ENCODE data around the gene OGDH.

The OGDH gene

GRCh38 chr7:44618753-44619152, 12.3 kb downstream of the OGDH start:
- no peak for DNase-seq

DNA sequence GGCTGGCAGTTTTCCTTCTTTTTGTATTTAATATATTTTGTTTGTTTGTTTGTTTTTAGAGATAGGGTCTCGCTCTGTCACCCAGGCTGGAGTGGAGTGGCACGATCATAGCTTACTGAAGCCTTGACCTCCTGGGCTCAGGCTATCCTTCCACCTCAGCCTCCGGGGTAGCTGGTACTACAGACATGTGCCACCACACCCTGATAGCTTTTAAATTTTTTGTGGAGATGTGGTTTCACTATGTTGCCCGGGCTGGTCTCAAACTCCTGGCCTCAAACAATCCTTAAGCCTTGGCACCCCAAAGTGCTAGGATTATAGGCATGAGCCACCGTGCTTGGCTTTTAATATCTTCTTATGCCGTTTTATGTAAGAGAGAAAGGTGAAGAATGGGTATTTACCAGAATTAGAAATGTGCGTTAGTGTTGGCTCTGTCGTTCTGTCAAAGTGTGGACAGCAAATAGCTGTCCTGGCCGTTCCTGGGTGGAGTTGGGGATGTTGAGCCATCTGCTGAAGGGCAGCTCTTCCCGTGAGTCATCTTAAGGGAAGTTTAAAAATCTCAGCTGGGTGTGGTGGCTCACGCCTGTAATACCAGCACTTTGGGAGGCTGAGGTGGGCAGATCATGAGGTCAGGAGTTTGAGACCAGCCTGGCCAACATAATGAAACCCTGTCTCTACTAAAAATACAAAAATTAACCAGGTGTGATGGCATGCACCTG, 14.8 kb downstream of the OGDH start:
- DNase-seq = no peak

- DNase-seq = no peak
Observed at GRCh38 chr7:44621750-44622103, 15.3 kb downstream of the OGDH start.

DNA sequence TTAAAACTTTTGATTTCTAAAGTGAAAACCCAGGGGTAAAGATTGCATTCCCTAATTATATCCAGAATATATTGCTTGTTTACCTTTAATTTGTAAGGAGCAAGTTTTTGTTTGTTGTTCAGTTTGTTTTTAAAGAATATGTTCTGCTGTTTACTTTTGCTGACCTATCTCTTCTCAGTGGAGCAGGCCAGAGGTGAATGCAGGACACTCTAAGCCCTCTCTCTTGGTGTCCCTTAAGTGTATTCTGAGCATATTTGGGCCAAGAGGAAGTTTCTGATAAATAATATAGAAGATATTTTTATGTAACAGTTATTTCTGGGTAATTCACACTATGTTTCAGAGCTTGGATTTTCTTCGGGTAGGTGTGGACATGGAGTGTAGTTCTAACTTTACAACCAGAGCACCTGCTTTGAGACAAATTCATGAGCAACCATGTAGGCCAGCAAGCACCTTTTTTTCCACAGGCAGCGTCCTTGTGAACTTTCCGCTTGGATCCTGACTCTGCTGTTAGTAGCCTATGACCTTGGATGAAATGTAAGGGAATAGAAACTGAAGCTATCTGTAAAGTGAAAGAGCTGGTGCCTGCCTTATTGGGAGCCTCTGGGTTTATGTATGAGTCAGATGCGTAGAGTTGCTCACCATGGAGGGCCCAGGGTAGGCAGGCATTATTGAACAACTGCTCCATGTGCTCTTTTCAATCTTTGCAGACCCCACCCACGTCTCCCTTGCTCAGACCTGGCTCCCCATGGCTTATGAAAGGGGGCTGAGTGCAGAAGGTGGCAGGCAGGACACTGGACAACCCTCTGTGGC, 16.1 kb downstream of the OGDH start:
- DNase-seq = peak; percentile 48

- no peak for DNase-seq
Observed at GRCh38 chr7:44624318-44624717, 17.9 kb downstream of the OGDH start.

- DNase-seq = no peak
Observed at GRCh38 chr7:44625526-44626471, 19.4 kb downstream of the OGDH start.

- no peak for DNase-seq
Observed at GRCh38 chr7:44626620-44627019, 20.2 kb downstream of the OGDH start.

- DNase-seq = no peak
Observed at GRCh38 chr7:44629829-44630522, 23.5 kb downstream of the OGDH start.

DNA sequence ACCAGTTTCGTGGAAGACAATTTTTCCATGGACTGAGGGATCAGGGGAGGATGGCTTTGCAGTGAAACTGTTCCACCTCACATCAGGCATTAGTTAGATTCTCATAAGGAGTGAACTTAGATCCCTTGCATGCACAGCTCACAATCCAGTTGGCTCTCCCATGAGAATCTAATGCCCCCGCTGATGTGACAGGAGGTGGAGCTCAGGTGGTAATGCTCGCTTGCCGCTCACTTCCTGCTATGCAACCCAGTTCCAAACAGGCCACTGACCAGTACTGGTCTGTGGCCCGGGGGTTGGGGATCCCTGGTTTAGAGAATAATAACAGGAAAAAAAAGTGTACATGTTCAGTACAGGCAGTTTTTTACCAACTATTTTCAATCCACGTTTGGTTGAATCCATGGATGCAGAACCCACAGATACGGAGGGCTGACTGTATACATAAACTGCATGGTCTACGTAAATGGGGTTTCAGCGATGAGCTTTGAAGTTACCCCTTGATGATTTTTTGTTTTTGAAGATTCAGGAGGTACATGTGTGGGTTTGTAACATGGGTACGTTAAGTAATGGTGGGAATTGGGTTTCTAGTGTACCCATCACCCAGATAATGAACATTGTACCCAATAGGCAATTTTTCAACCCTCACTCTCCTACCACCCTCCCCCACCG, 24.5 kb downstream of the OGDH start:
- no peak for DNase-seq

- no peak for DNase-seq
Observed at GRCh38 chr7:44631458-44632115, 25.2 kb downstream of the OGDH start.

DNA sequence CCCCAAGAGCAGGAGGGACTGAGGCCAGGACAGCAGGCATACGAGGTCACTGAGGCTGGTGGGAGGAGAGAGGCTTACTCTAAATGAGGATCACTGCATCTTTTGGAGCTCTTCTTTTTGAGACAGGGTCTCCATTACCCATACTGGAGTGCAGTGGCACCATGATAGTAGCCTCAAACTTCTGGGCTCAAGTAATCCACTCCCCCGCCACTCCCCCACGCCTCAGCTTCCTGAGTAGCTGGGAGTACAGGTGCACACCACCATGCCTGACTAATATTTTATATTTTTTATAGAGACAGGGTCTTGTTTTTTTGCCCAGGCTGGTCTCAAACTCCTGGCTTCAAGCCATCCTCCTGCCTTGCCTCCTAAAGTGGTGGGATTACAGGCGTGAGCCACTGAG, 25.8 kb downstream of the OGDH start:
- DNase-seq = no peak

- peak; percentile 52 for DNase-seq
Observed at GRCh38 chr7:44633254-44634186, 27.1 kb downstream of the OGDH start.

DNA sequence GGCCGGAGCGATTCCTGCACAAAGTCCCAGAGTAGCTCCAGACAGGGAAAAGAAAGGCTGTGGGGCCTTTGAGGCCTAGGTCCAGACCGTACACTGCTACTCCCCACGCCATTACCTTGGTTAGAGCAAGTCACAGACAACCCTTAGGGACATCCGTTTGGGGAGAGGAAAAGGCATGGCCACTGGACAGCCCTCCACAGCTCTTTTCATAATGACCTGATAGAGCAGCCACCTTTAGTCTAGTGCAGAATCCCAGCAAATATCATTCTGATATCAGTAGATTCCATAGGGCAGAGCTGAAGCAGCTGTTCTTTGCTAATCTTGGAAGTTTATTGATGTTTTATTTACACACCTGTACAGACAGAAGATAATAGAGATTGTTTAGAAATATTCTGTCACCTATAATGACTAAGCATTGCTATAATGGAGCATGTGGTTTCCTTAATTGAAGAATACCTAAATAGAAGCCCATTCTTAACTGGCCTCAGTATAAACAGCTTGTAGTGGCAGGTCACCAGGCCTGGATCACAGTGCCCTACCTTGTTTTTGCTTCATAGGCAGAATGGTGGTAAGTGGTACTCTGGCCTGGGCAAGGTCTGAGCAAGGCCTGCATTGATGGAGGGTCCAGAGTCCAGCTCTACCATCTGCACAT, 27.9 kb downstream of the OGDH start:
- DNase-seq = no peak

GRCh38 chr7:44634839-44635591, 28.6 kb downstream of the OGDH start:
- DNase-seq = no peak

- DNase-seq = no peak
Observed at GRCh38 chr7:44636041-44636584, 29.7 kb downstream of the OGDH start.

GRCh38 chr7:44636926-44637325, 30.5 kb downstream of the OGDH start:
- no peak for DNase-seq

DNA sequence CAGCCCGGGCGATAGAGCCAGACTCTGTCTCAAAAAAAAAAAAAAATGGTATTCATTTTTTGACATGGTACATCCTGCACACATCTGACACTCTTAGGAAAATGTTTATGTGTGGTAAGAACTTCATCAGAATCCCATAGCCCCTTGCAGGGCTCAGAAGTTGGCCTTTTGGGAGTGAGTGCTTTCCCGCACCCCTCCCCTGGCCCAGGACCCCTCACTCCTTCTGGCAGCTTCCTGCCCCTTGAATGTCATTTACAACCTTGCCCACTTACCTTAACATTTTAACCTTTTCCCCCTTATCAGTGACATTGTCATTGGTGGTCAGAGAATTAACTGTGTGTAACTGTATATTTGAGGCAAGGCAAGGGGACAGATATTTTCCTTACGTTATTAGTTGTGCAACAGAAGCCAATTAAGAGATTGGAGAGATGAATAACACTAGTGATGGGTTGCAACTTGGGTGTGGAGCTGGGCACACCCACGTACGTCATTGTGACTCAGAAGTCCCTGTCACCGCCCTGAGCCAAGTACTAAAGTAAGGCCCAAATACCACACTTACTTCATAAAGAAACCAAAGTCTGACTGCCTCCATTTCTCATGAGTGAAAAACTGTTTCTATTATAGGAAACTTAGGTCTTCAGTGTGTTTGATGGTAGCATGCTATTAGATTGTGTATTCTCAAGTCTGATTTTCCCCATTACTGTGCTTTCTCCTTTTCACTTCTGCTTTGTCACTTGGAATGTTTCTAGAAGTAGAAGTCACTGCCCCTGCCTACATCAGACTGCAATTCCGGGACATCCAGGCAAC, 31.6 kb downstream of the OGDH start:
- DNase-seq = peak; percentile 81
